ENCODE results near the gene SEC16B.

The SEC16B gene

DNA sequence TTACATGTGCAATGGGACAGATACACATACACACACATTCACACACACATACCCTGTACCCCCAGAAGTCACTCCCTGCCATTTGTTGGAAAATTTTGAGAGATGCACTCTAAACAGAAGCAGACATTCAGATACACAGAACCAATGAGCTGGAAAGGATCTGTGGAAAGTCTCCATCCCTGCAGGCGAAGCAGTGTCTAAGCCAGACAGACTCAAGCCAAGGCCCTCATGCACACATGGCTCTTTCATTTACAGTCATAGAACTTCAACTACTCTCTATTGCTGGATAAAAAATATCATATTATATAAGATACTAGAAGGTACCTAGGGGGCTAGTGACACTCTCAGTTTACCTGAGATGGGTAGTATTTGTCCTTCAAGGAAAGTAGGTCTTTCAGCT is 7.3 kb upstream of the SEC16B start:
- no peak for DNase-seq (ENCODE audit: low read depth)

DNA sequence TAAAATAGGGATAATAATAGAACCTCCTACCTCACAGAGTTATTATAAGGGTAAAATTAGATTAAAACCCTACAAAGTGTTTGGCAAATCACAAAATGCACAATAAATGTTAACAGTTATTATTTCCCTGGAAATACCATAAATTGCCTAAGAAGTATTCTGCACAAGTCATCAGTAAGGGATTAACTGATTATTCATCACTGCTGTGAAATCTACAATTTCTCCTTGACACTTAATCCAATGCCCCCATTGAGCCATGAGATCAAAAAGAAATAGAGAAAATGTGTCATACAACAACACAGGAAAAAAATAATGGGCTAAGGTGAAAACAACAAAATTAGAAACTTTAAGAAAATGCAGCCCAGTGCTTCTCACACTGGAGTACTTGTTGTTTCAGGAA is 6.7 kb upstream of the SEC16B start:
- DNase-seq (ENCODE audit: low read depth), result no peak

- no peak for DNase-seq (ENCODE audit: low read depth)
These were observed 6.0 kb upstream of the SEC16B start for GRCh38 chr1:177975588-177976495.

DNA sequence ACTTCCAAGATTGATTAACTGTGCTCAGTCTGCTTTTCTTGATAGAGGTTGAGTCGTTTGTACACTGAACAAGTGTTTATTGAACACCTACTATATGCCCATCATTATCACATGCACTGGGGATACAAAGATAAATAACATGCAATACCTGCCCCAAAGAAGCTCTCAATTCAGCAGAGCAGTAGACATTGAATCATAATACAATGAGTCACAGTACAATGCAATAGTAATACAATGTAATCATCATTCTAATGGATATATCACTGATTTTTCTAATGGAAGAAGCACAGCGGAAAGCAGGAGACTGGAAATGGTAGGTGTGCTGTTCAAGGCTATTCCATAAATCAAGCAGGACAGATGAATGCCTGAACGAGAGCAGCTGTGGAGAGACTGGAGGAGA is 3.7 kb upstream of the SEC16B start:
- no peak for DNase-seq (ENCODE audit: low read depth)

GRCh38 chr1:177969109-177969508 is 749 bp downstream of the SEC16B start:
- no peak for DNase-seq (ENCODE audit: low read depth)

DNA sequence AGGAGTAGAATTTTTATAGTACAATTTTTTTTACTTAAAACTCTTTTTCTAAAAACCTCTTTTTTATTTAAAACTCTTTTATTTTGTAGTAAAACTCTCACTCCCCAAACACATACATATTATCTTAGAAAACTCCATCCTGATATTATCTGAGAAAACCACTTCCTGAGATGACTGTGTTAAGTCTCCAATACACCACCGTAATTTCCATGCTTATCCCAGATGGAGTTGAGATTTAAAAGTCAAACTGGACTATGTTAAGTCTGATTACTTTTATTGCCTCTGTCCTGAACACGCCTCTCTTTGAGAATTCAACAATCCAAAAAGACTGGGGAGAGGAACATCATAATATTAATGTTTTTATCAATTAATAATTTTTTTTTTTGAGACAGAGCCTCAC is 3.7 kb downstream of the SEC16B start:
- no peak for DNase-seq (ENCODE audit: low read depth)

- DNase-seq (ENCODE audit: low read depth), result no peak
These were observed 4.6 kb downstream of the SEC16B start for GRCh38 chr1:177965293-177965692.

GRCh38 chr1:177964336-177964735 is 5.5 kb downstream of the SEC16B start:
- DNase-seq (ENCODE audit: low read depth), result no peak

- no peak for DNase-seq (ENCODE audit: low read depth)
These were observed 8.8 kb downstream of the SEC16B start for GRCh38 chr1:177960939-177961622.

DNA sequence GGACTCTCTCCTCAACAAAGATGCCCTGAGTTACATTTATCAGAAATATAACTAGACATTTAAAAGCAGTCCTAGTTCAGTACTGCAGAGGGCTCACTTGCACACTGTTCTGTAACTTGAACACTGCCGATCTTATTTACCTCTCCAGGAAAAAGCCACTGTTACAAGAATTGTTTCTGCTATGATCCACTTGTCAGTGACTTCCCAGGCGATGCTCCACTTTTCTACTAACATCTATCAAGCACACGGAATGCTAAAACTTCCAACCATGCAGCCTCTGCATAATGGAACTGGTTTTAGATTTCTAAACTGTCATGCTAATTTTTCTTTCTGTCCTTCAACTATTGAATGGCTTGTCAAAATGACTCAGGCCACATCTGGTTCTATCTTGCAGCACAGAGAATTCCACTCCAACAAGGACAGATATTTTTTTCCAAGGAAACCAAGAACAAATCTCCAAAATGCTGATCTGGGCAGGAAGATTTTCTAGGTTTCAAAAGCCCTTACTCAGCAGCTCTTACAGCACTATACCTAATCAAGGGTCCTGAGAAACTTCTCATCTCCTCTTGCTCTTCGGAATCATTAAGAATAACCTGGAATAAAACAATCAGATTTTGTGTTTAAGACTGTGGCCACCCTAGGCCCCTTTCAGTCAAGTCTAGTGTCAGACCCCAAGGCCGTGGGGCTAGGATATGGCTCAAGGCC is 9.9 kb downstream of the SEC16B start:
- DNase-seq (ENCODE audit: low read depth), result no peak

DNA sequence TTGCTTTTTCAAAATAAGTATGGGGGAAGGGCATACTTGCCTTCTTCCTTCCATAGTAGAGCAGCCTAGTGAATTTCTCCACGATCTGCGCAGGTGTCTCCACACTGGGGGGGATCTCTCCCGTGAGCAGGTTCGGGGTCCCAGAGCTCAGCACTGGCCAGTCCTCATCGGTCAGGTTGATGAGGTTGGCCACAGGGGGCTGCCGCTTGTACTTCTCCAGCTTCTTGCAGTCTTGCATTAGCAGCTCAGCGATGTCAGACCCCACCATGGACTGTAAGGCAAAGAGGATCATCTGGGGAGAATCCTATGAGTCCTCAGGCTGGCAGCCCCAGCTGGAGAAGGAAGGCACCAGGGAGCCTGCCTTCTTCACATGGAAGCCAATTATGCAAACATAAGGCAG is 11.8 kb downstream of the SEC16B start:
- no peak for DNase-seq (ENCODE audit: low read depth)

- DNase-seq (ENCODE audit: low read depth), result no peak
These were observed 15.8 kb downstream of the SEC16B start for GRCh38 chr1:177954076-177954475.

DNA sequence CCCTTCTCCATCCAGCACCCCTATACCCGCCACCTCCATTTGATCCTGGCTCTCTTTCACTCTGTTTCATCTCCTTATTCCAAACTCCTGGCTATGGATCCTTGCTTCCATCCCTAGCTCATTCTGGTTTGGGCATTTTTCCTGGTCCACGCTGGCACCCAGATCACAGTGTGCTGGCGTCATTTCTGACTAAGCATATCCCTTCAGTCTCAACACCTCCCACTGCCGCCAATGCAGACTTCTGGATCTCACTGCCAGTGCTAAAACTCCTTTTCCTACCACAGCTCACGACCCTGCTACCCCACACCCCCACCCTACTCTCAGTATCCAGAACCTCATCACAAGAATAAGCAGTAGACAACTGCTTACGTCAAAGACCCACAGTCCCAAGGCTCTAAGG is 16.3 kb downstream of the SEC16B start:
- no peak for DNase-seq (ENCODE audit: low read depth)

DNA sequence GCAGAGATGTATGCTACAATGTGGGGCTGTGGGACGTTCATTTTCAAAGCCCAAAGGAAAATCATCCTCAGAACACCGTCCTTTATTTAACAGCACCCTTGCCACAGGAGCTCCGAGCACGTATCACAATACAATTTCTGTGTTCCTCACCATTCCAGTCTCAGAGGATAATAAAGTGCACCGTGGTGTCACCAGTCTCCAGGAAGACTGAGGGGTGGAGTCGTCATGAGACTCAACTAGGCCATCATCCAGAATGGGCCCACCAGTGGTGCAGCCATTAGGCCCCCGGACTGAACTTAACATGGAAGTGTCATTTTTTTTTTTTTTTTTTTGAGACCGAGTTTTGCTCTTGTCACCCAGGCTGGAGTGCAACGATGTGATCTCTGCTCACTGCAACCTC is 17.2 kb downstream of the SEC16B start:
- no peak for DNase-seq (ENCODE audit: low read depth)

- no peak for DNase-seq (ENCODE audit: low read depth)
These were observed 17.6 kb downstream of the SEC16B start for GRCh38 chr1:177952249-177952648.

- no peak for DNase-seq (ENCODE audit: low read depth)
These were observed 19.4 kb downstream of the SEC16B start for GRCh38 chr1:177950506-177950905.

DNA sequence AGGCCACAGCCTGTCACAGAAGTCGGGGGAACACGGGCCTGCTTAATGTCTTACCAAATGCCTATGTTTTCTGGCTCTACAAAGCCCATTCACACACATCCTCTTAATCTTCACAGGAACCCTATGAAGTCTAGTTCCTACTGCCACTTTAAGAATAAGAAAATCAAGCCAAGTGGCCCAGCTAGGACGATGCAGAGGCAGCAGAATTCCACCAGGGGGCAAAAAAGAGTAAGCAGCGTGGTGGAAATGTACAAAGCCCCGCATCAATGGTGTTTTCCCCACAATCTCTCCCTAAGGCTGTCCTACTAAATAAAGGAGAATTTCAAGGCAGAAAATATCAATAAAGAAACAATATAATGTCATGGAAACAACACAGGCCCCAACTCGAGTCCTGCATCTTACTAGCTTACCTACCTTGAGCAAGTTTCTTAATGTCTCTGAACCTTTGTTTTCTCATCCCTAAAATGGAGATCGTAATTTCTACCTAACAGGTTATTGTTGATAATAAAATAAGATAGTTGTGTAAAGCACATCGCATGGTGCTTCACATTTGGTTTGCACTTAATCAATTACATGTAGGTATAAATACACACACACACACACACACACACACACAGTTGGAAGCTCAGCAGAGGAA is 21.4 kb downstream of the SEC16B start:
- no peak for DNase-seq (ENCODE audit: low read depth)

- no peak for DNase-seq (ENCODE audit: low read depth)
These were observed 22.2 kb downstream of the SEC16B start for GRCh38 chr1:177947623-177948022.

DNA sequence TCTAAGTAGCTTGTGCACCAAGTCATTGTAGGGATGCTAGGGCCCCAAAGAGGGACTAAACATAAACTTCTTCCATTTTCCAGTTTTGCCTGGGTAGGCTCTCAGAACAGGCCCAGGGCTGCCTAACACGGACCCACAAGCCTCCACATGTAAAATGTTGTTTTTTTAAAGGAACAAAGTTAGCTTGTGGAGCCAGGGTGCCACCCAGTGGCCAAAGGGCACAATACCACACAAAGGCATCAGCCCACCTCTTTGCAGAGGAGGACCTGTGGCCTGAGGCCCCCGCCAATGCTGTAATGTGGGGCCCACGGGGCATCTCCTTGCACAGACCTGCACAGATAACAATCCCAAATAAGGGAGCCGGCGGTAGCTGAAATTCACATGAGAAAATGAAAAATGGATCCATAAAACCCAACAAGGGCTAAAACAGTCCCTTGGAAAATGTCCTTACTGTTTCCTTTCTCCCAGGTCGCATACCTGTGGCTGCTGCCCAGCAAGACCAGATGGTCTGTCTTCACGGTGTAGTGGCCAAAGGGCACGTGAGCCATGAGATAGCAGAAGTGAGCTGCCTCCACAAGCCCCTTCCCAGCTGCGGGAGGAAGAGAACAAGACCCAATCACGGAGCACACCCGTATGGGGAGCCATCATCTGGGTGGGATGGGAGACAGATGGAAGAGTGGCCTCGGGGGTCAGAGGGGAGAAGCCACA is 23.8 kb downstream of the SEC16B start:
- DNase-seq (ENCODE audit: low read depth), result no peak

GRCh38 chr1:177944016-177944949 is 25.6 kb downstream of the SEC16B start:
- DNase-seq (ENCODE audit: low read depth), result no peak

DNA sequence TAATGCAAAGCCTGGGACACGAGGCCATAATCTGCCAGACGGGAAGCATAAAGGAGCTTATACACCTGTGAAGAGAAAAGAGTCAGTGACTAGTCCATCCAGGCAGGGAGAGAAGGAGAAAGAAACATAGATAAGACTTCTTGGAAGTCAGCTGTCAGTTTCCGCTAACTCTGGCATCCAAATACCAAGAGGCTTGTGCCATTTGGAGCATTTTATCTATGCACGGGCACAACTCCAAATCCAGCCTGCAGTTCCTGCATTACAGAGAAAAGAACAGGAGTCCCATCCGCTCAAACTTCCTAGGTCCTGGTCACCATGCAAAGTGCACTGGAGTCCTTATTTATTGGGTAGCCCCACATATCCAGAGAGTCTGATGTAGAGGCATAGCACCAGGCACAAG is 27.9 kb downstream of the SEC16B start:
- no peak for DNase-seq (ENCODE audit: low read depth)

All from T follicular helper cell (primary cell).